ENCODE measurements around the gene ITGB7. TPM values are rescaled to one million over a fixed set of nuclear protein-coding genes. Genes with fewer than 3 reads are reported as not detected.
A peak's percentile ranks its signal among the peaks of the same experiment; 100 is the strongest.
"Not testable (repeated sequence)": the region's sequence is repeated elsewhere in the genome, so short reads cannot be mapped to it uniquely, and the experiment has no call there.

The ITGB7 gene
- total RNA-seq, 2 experiments from 2014 or later, result 621 to 702 TPM

GRCh38 chr12:53210843-53211242 is 3.8 kb upstream of the ITGB7 start:
- Mint-ChIP-seq H3K4me3 (no peak overlapping the region), H3K27ac (no peak overlapping the region), H3K4me1 (peaks cover 85% of the 10 kb centered on the region), H3K27me3 (no peaks in the 10 kb centered on the region), H3K9me3 (no peaks in the 10 kb centered on the region), H3K36me3 (ENCODE audit: low read depth) (peaks cover 72% of the 10 kb centered on the region)
- DNase-seq, result no peak
- POLR2A ChIA-PET, result no interaction called here
- CTCF ChIA-PET, result interaction anchor here (1.0 to 12.6 kb wide), 7 partner anchors 22 to 110 kb away, joined by 3 to 117 read pairs (median 7); partner anchors contain the start of genes AAAS and ESPL1

DNA sequence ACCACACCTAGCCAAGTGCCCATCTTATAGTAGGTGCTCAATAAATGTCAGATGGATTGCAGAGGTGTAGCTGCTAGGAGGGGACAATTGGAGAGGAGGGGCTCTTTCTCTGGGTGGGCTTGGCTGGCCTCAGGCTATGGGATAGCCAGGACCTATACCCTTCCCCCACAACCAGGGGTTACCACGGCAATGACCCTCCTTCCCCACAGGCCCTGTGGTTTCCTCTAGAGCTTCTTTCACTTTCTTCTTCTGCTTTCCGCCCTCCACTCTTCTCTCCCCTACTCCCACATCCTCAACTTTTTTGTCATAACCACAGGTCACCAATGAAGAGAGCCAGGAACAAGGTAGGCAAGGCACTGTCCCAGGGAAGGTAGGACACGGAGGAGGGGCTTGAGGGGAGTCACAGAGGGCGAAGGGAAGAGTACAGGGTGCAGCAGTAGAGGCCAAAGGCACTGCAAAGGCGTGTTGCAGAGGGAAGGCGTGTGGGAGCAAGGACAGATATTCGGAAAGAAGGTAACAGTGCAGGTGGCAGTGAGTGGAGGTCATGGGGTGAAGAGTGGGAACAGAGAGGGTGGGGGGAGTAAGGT is 1.9 kb upstream of the ITGB7 start:
- H3K27me3 Mint-ChIP-seq, result no peaks in the 10 kb centered on the region
- CTCF ChIA-PET, result interaction anchor here (0.6 to 11.0 kb wide), 11 partner anchors 10 to 112 kb away, joined by 3 to 94 read pairs (median 4); partner anchors contain the start of genes AAAS, ESPL1 and PFDN5
- H3K4me1 Mint-ChIP-seq, result peaks cover 77% of the 10 kb centered on the region
- H3K27ac Mint-ChIP-seq, result peak overlapping the region; percentile 83
- peak overlapping the region; percentile 71 for H3K4me3 Mint-ChIP-seq
- peak; percentile 67 for DNase-seq
- no peaks in the 10 kb centered on the region for H3K9me3 Mint-ChIP-seq
- H3K36me3 Mint-ChIP-seq (ENCODE audit: low read depth), result peaks cover 67% of the 10 kb centered on the region
- POLR2A ChIA-PET, result interaction anchor here (0.9 to 1.0 kb wide), 2 partner anchors 11 to 59 kb away, joined by 5 read pairs; partner anchors contain the start of gene ESPL1

DNA sequence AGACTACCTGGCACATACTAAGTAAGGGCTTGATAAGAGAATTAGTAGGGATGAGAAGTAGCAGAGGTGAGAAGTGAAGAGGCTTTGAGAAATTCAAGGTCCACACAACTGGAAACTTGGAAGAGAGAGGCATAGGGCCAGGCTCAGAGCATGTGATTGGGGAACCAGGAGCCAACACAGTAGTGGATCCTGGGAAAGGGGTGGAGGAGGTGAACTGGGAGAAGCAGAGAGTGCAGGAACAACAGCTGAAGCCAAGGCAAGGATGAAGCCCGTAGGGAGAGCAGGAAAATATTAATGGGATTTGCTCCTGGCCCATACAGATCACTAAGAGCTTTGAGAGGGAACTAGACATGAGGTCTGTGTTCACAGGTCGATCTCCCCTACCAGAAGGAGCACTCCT is 1.4 kb upstream of the ITGB7 start:
- peak overlapping the region; percentile 71 for H3K4me3 Mint-ChIP-seq

DNA sequence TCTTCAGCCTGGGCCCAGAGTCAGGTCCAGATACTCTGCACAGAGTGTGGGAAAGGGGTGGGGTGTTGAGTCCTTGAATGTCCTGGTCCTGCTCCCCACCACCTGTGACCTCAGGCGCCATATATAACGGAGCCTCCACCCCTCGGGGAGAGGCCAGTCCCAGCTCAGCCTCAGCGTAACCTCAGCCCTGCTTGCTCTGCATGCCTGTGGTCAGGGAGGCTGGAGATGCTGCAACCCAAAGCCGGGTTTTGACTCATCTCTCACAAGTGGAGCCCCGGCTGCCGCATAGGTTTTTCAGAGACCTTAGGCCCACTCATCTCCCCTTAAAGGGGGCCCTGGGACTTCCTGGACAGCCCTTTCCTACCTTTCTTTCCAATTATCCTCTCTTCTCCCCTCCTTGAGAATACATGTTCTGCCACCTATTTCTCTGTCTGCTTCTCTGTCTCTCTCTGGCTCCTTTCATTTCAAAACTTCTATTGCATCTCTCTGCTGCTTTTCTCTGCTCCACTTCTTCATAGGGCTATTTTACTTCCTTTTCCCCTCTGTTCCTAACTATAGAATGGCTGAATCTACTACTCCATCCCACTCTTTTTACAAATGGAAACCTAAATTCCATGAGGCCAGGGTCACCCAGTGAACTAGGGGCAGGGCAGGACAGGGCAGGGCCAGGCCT is 1.2 kb downstream of the ITGB7 start:
- no peaks in the 10 kb centered on the region for H3K27me3 Mint-ChIP-seq
- H3K4me1 Mint-ChIP-seq, result peaks cover 78% of the 10 kb centered on the region
- peak overlapping the region; percentile 84 for H3K4me3 Mint-ChIP-seq
- POLR2A ChIA-PET, result no interaction called here
- CTCF ChIA-PET, result interaction anchor here (0.5 to 2.2 kb wide), 10 partner anchors 8 to 118 kb away, joined by 3 to 9 read pairs (median 4); partner anchors contain the start of genes CSAD and ZNF740
- DNase-seq, result peak; percentile 82
- no peaks in the 10 kb centered on the region for H3K9me3 Mint-ChIP-seq
- peaks cover 60% of the 10 kb centered on the region for H3K36me3 Mint-ChIP-seq (ENCODE audit: low read depth)
- H3K27ac Mint-ChIP-seq, result peak overlapping the region; percentile 87

More for the DNA sequence above, 1.4 kb upstream of the ITGB7 start:
- Mint-ChIP-seq H3K9me3 (no peaks in the 10 kb centered on the region), H3K27me3 (no peaks in the 10 kb centered on the region), H3K4me1 (peaks cover 77% of the 10 kb centered on the region), H3K36me3 (ENCODE audit: low read depth) (peaks cover 68% of the 10 kb centered on the region), H3K27ac (peak overlapping the region; percentile 83)
- DNase-seq, result no peak
- POLR2A ChIA-PET, result interaction anchor here (0.6 to 1.0 kb wide), 3 partner anchors 12 to 92 kb away, joined by 3 to 5 read pairs (median 5); partner anchors contain the start of gene ESPL1
- CTCF ChIA-PET, result interaction anchor here (0.6 to 11.0 kb wide), 14 partner anchors 9 to 409 kb away, joined by 3 to 94 read pairs (median 4); partner anchors contain the start of genes AAAS, ESPL1 and PFDN5

DNA sequence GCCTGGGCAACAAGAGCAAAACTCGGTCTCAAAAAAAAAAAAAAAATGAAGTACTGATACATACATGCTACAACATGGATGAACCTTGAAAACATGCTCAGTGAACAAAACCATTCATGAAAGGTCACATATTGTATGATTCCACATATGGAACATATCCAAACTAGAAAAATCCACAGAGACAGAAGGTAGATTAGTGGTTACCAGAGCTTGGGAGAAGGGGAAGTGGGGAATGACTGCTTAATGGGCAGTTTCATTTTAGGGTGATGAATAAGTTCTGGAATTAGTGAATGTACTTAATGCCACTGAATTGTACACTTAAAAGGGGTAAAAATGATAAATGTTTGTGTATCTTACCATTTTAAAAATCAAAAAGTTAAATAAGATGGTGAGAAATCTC is 2.7 kb downstream of the ITGB7 start:
- Mint-ChIP-seq H3K4me1 (peaks cover 78% of the 10 kb centered on the region), H3K9me3 (no peaks in the 10 kb centered on the region), H3K4me3 (peak overlapping the region; percentile 84), H3K36me3 (ENCODE audit: low read depth) (peaks cover 62% of the 10 kb centered on the region), H3K27ac (no peak overlapping the region), H3K27me3 (no peaks in the 10 kb centered on the region)
- ChIA-PET POLR2A (no interaction called here), CTCF (interaction anchor here (0.7 to 2.2 kb wide), 5 partner anchors 9 to 97 kb away, joined by 3 to 9 read pairs (median 6); no protein-coding TSS in a partner anchor)
- no peak for DNase-seq

- not testable (repeated sequence) for H3K9me3 Mint-ChIP-seq, DNase-seq, H3K27me3 Mint-ChIP-seq, H3K4me3 Mint-ChIP-seq
- Mint-ChIP-seq H3K36me3 (ENCODE audit: low read depth) (peaks cover 75% of the 10 kb centered on the region), H3K27ac (peak overlapping the region; percentile 67), H3K4me1 (peaks cover 77% of the 10 kb centered on the region)
- ChIA-PET POLR2A (interaction anchor here (0.8 kb wide), 1 partner anchor 21 kb away, joined by 5 read pairs; the partner anchor contains the start of genes CSAD and ZNF740), CTCF (interaction anchor here (1.2 to 5.0 kb wide), 3 partner anchors 11 to 17 kb away, joined by 3 to 27 read pairs (median 4); no protein-coding TSS in a partner anchor)
These were observed 4.7 kb downstream of the ITGB7 start for GRCh38 chr12:53202316-53202715.

GRCh38 chr12:53201639-53202038 is 5.4 kb downstream of the ITGB7 start:
- DNase-seq, result no peak
- peaks cover 77% of the 10 kb centered on the region for H3K36me3 Mint-ChIP-seq (ENCODE audit: low read depth)
- no peaks in the 10 kb centered on the region for H3K27me3 Mint-ChIP-seq
- CTCF ChIA-PET, result interaction anchor here (1.2 to 5.0 kb wide), 3 partner anchors 11 to 18 kb away, joined by 3 to 27 read pairs (median 4); no protein-coding TSS in a partner anchor
- POLR2A ChIA-PET, result interaction anchor here (0.8 kb wide), 1 partner anchor 21 kb away, joined by 5 read pairs; the partner anchor contains the start of genes CSAD and ZNF740
- peak overlapping the region; percentile 67 for H3K27ac Mint-ChIP-seq
- H3K4me1 Mint-ChIP-seq, result peaks cover 77% of the 10 kb centered on the region
- H3K9me3 Mint-ChIP-seq, result no peaks in the 10 kb centered on the region
- peak overlapping the region; percentile 50 for H3K4me3 Mint-ChIP-seq

- POLR2A ChIA-PET, result no interaction called here
These were observed 5.9 kb downstream of the ITGB7 start for GRCh38 chr12:53201177-53201541.

DNA sequence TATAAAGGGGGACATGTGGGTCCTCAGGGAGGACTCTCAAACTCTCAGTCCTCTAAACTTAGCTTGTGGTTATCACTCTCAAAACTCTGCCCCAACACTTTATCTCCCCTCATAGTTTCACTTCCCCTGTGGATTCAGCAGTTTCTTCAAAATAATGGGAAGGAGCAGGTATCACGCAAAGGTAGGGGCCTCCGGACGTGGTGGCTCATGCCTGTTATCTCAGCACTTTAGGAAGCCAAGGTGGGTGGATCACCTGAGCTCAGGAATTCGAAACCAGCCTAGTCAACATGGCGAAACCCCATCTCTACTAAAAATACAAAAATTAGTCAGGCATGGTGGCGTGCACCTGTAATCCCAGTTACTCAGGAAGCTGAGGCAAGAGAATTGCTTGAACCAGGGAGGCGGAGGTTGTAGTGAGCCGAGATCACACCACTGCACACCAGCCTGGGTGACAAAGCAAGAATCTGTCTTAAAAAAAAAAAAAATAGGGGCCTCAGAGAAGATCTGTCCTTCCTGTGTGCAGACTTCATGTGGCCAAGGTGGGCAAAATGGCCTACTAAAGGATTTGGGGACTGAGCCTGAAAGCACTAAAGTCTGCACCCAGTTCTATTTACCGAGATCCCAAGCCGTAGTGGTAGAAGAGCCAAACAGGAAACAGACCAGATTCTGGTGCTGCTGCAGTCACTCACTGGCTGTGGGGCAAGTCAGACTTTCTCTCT is 6.4 kb downstream of the ITGB7 start:
- ChIA-PET CTCF (interaction anchor here (1.8 to 5.0 kb wide), 2 partner anchors 12 to 121 kb away, joined by 8 to 27 read pairs; partner anchors contain the start of gene AAAS), POLR2A (no interaction called here)
- H3K36me3 Mint-ChIP-seq (ENCODE audit: low read depth), result peaks cover 77% of the 10 kb centered on the region

More at GRCh38 chr12:53201177-53201541, 5.9 kb downstream of the ITGB7 start:
- no peaks in the 10 kb centered on the region for H3K9me3 Mint-ChIP-seq
- CTCF ChIA-PET, result interaction anchor here (1.7 to 5.0 kb wide), 2 partner anchors 12 to 18 kb away, joined by 4 to 27 read pairs; no protein-coding TSS in a partner anchor
- peaks cover 82% of the 10 kb centered on the region for H3K4me1 Mint-ChIP-seq
- DNase-seq, result no peak
- H3K36me3 Mint-ChIP-seq (ENCODE audit: low read depth), result peaks cover 77% of the 10 kb centered on the region
- peak overlapping the region; percentile 90 for H3K27ac Mint-ChIP-seq
- H3K4me3 Mint-ChIP-seq, result peak overlapping the region; percentile 70
- no peaks in the 10 kb centered on the region for H3K27me3 Mint-ChIP-seq

DNA sequence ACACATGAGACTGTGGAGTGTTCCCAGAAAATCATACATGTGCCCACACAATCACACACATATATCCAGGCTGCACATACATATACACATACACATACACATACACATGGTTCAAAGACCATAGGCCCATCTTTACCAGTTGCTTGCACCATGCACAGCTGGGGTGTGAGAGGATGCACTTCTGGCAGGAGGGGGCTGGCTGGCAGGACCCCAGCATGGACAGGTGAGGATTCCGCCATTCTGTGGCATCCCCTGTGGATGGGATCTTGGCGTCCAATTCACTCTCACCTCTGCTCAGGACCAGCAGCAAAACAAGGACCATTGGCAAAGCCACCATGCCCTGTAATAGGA is 7.0 kb downstream of the ITGB7 start:
- peaks cover 84% of the 10 kb centered on the region for H3K4me1 Mint-ChIP-seq
- ChIA-PET POLR2A (no interaction called here), CTCF (interaction anchor here (0.6 to 5.0 kb wide), 4 partner anchors 13 to 121 kb away, joined by 3 to 27 read pairs (median 6); partner anchors contain the start of gene AAAS)
- H3K27me3 Mint-ChIP-seq, result no peaks in the 10 kb centered on the region
- peak overlapping the region; percentile 90 for H3K27ac Mint-ChIP-seq
- peaks cover 78% of the 10 kb centered on the region for H3K36me3 Mint-ChIP-seq (ENCODE audit: low read depth)
- peak overlapping the region; percentile 70 for H3K4me3 Mint-ChIP-seq
- H3K9me3 Mint-ChIP-seq, result no peaks in the 10 kb centered on the region
- DNase-seq, result no peak

More for the DNA sequence above, 6.4 kb downstream of the ITGB7 start:
- Mint-ChIP-seq H3K4me1 (peaks cover 82% of the 10 kb centered on the region), H3K4me3 (peak overlapping the region; percentile 70), H3K27me3 (no peaks in the 10 kb centered on the region), H3K27ac (peak overlapping the region; percentile 90), H3K9me3 (no peaks in the 10 kb centered on the region)
- DNase-seq, result peak; percentile 51

DNA sequence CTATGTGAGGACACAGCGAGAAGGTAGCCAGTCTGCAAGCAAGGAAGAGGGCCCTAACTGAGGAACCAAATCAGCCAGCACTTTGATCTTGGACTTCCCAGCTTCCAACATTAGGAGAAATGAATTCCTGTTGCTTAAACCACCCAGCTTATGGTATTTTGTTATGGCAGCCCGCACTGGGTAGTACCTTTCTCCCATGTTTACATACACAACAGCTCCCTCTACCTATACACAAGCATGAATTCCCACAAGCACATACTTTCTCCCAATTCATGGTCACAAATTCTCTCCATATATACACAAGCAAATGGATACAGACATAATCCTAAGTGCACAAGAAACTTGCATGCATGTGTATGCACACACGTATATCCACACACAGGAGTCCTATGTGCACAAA is 7.4 kb downstream of the ITGB7 start:
- Mint-ChIP-seq H3K4me3 (peak overlapping the region; percentile 70), H3K27me3 (no peaks in the 10 kb centered on the region), H3K27ac (peak overlapping the region; percentile 58), H3K9me3 (no peaks in the 10 kb centered on the region), H3K36me3 (ENCODE audit: low read depth) (peaks cover 81% of the 10 kb centered on the region), H3K4me1 (peaks cover 84% of the 10 kb centered on the region)
- ChIA-PET POLR2A (interaction anchor here (1.0 kb wide), 1 partner anchor 19 kb away, joined by 4 read pairs; the partner anchor contains the start of gene ZNF740), CTCF (interaction anchor here (0.6 to 5.0 kb wide), 8 partner anchors 9 to 122 kb away, joined by 3 to 27 read pairs (median 6); partner anchors contain the start of genes AAAS and CSAD)
- DNase-seq, result no peak
